ENCODE data around the gene CDC37.

Gene CDC37

DNA sequence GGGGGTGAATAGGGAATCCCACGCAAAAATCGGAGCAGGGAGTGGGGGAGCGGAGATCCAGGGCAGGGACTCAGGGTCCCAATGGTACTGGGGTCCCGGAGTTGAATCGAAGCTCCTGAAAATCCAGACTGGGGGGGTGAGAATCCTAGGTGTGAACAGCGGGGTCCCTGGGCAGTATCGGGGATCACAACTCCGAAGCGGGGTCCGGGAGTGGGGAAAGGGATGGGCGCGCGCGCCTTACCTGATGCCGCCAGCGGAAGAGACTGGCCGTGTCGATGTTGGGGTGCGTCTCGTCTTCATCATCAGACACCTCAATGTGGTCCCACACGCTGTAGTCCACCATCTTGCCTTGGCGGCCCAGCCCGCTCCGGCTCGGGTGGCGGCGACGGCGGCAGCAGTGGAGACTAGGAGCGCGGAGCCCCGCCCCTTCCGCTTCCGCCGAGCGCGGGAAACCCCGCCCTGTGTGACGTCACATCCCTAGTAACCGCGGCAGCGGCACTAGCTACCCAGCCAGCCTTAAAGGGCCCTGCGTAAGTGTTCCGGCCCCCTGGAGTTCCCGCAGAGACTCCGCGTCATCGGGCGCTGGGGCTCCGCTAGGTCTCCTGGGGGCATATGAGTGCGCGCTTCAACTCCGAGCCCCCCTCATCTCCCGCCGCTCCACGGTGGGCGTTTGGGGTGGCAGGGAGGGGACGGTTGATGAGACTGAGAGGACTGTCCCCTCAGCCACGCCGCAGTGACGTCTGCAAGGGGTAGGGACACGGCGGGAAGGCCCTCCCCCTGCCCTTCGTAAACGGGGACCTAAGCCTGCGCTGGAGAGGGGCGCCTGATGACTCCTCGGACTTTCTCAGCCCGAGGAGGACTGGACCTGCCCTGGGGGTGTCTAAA lies at the start of gene CDC37:
TSS of gene CDC37 (minus strand) at position 406 of the 885 bp plus-strand sequence. CDS start at position 343, 63 bp downstream.
- TF ChIP-seq CTCF (IDR thresholded peaks at IDR 0.05; ENCODE audit: low read depth, low read length), result no peak
- peak within 1 kb of the TSS; percentile 100 for H3K4me3 ChIP-seq (ENCODE audit: low read depth, low read length)

- H3K4me3 ChIP-seq (ENCODE audit: low read depth, low read length), result no peak overlapping the region
- TF ChIP-seq CTCF (IDR thresholded peaks at IDR 0.05; ENCODE audit: low read depth, low read length), result no peak
These were observed 47.7 kb upstream of the CDC37 start for GRCh38 chr19:10450853-10451609.

GRCh38 chr19:10450191-10450852 lies 47.0 kb upstream of the CDC37 start:
- TF ChIP-seq CTCF (IDR thresholded peaks at IDR 0.05; ENCODE audit: low read depth, low read length), result no peak
- no peak overlapping the region for H3K4me3 ChIP-seq (ENCODE audit: low read depth, low read length)

GRCh38 chr19:10449037-10449436 lies 45.7 kb upstream of the CDC37 start:
- H3K4me3 ChIP-seq (ENCODE audit: low read depth, low read length), result no peak overlapping the region
- TF ChIP-seq CTCF (IDR thresholded peaks at IDR 0.05; ENCODE audit: low read depth, low read length), result no peak

- no peak for TF ChIP-seq CTCF (IDR thresholded peaks at IDR 0.05; ENCODE audit: low read depth, low read length)
- H3K4me3 ChIP-seq (ENCODE audit: low read depth, low read length), result no peak overlapping the region
These were observed 39.4 kb upstream of the CDC37 start for GRCh38 chr19:10442698-10443097.

- no peak for TF ChIP-seq CTCF (IDR thresholded peaks at IDR 0.05; ENCODE audit: low read depth, low read length)
These were observed 36.2 kb upstream of the CDC37 start for GRCh38 chr19:10439588-10439987.

More at GRCh38 chr19:10439588-10439987, 36.2 kb upstream of the CDC37 start:
- H3K4me3 ChIP-seq (ENCODE audit: low read depth, low read length), result no peak overlapping the region

Data from WI38 (cell line).